HG03175 (cell line): ENCODE data around the gene ZRANB2.

Experiments
- ATAC-seq: cut with Tn5 transposase; IDR thresholded peaks from one replicate; pipeline ENCODE4 v1.9.1; 2021; ENCODE audit warnings: mild to moderate bottlenecking, moderate library complexity; ENCODE audit not compliant: unreplicated experiment

The ZRANB2 gene

DNA sequence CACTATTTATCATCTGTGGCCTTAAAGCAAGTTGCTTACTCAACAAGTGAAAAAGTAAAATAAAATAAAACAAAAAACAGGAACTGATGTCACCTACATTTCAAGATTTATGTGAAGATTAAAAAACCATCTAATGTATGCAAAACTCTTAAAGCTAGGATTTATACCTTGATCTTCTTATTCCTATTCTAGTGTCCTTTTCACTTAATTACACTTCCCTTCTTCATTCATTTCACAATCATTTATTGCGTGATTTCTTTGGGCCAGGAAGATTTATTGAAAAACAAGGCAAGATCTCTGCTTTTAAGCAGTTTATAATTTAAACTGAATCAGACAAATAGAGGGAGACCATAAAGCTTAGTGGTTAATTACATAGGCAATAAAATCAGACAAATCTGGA lies 51.9 kb downstream of the ZRANB2 start:
- ATAC-seq = no peak

DNA sequence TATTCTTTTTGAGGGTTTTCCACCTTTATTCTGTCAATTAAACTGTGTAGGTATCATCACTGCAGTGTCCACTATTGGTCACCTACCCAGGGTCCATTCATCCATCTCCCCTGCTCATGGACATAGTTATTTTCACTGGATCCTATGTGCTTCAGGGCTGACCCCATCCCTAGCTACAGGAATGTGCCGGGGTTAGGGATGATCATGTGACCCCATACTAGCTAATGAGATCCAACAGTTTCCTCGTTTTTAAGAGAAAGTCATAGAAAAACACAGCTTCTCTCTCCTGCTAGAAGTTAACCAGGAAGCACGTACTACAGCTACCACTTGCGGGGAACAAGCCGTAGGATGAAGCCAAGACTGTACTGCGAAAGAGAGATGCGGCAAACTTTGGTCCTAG lies 52.8 kb downstream of the ZRANB2 start:
- ATAC-seq = no peak

DNA sequence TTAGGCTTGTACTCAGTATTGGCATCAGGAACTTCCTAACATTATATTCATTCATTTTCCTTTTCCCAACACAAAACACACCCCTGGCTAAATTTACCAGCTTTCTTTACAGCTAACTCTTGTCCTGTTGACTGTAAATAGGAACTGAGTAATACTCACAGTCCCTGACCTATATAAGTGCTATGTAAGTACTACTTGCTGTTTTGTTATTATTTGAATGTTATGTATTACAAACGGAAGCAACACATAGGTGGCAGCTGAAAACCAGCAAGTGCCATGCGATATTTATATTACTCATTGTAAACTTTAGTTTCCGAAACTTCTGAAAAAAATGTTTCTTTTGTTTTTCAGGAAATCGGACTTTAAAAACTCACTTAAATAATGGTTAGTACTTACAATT lies 54.7 kb downstream of the ZRANB2 start:
- no peak for ATAC-seq

DNA sequence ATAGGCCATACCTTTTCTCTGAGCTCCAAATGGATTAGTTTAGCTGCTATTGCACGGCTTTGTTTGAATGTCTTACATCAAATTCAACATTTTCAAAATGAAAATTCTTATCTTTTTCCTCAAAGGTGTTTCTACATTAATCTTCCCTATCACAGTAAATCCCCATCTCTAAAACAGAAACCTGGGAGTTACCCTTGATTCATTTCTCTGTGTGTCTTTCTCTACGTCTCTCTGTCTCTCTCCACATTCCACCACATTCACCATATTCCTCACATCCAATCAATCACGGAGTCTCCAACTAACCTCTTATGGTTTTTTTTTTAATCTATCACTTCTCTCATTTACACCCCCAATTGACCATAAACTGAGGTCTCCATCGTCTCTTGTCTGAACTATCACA lies 57.3 kb downstream of the ZRANB2 start:
- no peak for ATAC-seq

DNA sequence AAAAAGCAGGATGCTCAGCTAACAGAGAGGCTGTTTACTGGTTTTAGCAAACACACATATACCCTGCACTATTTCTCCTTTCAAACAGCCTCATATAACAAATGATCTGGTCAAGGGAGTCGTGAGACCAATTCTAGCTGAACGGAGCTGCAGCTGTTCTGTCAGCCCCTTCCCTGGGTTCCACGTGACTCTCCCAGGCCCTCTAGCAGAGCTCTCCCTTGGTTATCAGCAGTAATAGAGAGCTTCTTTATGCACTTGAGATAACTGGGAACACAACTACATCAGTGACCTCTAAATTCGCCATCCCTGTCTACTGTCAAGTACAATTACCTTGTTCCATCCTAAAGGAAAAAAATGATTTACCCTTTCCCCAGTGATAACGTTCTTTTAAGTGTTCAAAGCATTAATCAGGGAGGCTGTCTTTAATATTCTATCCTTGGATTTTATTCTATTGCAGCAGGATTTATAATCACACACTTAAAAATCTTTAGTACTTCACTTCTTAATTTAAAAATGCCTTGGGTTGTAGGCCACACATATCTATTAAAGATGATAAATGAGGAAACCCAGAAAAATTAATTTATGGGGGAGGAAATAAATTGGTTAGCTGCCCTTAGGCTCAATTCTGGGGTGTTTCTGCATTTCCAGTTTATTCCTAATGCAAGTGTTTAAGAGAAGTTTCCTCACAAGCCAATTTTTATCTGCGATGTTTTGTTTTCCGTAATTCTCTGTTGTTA lies 61.4 kb downstream of the ZRANB2 start:
- no peak for ATAC-seq

DNA sequence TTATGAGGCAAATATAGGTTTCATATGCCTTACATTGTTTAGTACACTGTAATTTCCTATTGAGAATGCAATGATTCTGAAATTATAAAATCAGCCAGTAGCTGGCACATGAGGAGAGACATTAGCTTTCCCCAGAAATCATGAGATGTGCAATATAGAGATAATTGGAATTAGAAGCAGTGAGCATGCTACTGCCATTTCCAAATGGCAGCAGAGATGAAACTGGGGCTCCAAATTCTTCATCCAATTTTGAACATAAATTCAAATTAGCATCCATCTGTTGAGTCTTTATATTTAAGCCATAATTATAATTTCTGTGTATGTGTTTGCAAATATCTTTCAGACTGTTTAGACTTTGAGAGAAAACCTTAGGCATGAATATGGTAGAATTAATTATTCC lies 62.0 kb downstream of the ZRANB2 start:
- ATAC-seq = no peak

DNA sequence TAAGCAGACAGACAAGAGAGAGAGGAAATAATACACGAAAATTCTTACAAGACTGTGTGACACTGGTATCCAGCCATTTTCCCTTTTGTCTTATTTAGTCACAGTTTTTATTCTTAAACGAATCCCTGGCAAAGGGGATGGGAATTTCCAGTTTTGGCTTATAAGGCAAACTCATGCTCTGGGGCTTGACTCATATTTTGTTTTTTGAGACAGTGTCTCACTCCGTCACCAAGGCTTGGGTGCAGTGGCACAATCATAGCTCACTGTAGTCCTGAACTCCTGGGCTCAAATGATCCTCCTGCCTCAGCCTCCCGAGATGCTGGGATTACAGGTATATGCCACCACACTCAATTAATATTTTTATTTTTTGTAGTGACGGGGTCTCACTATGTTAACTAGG lies 65.1 kb downstream of the ZRANB2 start:
- no peak for ATAC-seq

DNA sequence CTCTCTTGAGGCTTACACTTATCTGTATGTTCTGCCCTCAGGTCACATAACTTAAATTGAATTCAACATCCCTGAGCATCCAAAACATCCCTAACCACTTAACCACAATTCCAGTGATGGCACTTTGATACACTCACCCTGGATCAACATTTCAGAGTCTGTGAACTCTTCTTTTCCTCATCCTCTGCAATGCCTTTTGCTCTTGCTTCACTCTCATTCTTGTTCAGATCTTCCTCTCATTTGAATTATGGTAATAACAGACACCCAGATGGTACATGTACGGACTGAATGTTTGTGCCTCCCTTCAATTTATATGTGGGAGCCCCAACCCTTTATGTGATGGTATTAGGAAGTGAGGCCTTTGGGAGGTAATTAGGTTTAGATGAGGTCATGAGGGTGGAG lies 66.7 kb downstream of the ZRANB2 start:
- ATAC-seq = no peak
